Neural progenitor cell (in vitro differentiated cells): ENCODE measurements around the gene ZCRB1. TPM values are rescaled to one million over a fixed set of nuclear protein-coding genes. Genes with fewer than 3 reads are reported as not detected.

Experiments
- DNase-seq: peaks from one replicate; pipeline ENCODE4 v3.0.0-alpha.2; 2016; ENCODE audit warnings: low spot score
- H2AFZ ChIP-seq: fragments of 200-600 bp; sonication (generic); replicated peaks from 2 replicates; pipeline ENCODE4 v1.6.1; 2016; ENCODE audit warnings: antibody characterized with exemption
- H3F3A ChIP-seq: fragments of 200-600 bp; sonication (generic); 2 replicates; pipeline ENCODE4 v1.6.1; 2016; ENCODE audit warnings: antibody characterized with exemption, low read depth
- H3K27ac ChIP-seq: fragments of 200-600 bp; sonication (generic); 2 replicates; pipeline ENCODE4 v1.5.1; 2016; ENCODE audit warnings: mild to moderate bottlenecking
- H3K27me3 ChIP-seq: fragments of 200-600 bp; sonication (generic); 2 replicates; pipeline ENCODE4 v1.6.1; 2016; ENCODE audit warnings: mild to moderate bottlenecking, moderate library complexity
- H3K36me3 ChIP-seq: fragments of 200-600 bp; sonication (generic); 2 replicates; pipeline ENCODE4 v1.5.1; 2016
- H3K4me1 ChIP-seq: fragments of 200-600 bp; sonication (generic); 2 replicates; pipeline ENCODE4 v1.6.1; 2016; ENCODE audit warnings: mixed run types
- H3K4me2 ChIP-seq: fragments of 200-600 bp; sonication (generic); 2 replicates; pipeline ENCODE4 v1.6.1; 2016
- H3K4me3 ChIP-seq: fragments of 200-600 bp; sonication (generic); 2 replicates; pipeline ENCODE4 v1.5.1; 2016
- H3K79me2 ChIP-seq: fragments of 200-600 bp; sonication (generic); 2 replicates; pipeline ENCODE4 v1.6.1; 2016; ENCODE audit warnings: low read depth
- H3K9ac ChIP-seq: fragments of 200-600 bp; sonication (generic); 2 replicates; pipeline ENCODE4 v1.6.1; 2016
- H3K9me3 ChIP-seq: fragments of 200-600 bp; sonication (generic); 2 replicates; pipeline ENCODE4 v1.5.1; 2016; ENCODE audit warnings: low read depth
- H4K20me1 ChIP-seq: fragments of 200-600 bp; sonication (generic); 2 replicates; pipeline ENCODE4 v1.6.1; 2016; ENCODE audit warnings: low read depth
- H3K27ac Mint-ChIP-seq: 3 replicates; pipeline ENCODE4 v1.8.0; 2021; ENCODE audit warnings: mixed read lengths
- H3K27me3 Mint-ChIP-seq: 2 replicates; pipeline ENCODE4 v1.8.0; 2022; ENCODE audit warnings: low read depth, mild to moderate bottlenecking, inconsistent platforms, moderate library complexity, mixed read lengths; ENCODE audit not compliant: insufficient read depth
- H3K36me3 Mint-ChIP-seq: 3 replicates; pipeline ENCODE4 v1.8.0; 2021; ENCODE audit warnings: mixed read lengths
- H3K4me1 Mint-ChIP-seq: 3 replicates; pipeline ENCODE4 v1.8.0; 2021; ENCODE audit warnings: mixed read lengths
- H3K4me3 Mint-ChIP-seq: 3 replicates; pipeline ENCODE4 v1.8.0; 2021; ENCODE audit warnings: mild to moderate bottlenecking, moderate library complexity, mixed read lengths
- H3K9me3 Mint-ChIP-seq: 3 replicates; pipeline ENCODE4 v1.8.0; 2020; ENCODE audit warnings: mixed read lengths
- EZH2 ChIP-seq: fragments of 200-600 bp; sonication (generic); IDR thresholded peaks from 2 replicates; pipeline ENCODE4 v1.6.1; 2017; ENCODE audit warnings: antibody characterized with exemption, mild to moderate bottlenecking, moderate library complexity
- EZH2phosphoT487 ChIP-seq: fragments of 200-600 bp; sonication (generic); IDR thresholded peaks from 2 replicates; pipeline ENCODE4 v1.6.1; 2017; ENCODE audit warnings: antibody characterized with exemption
- total RNA-seq: library from RNA; depleted of rRNA; stranded (reverse); fragments of >200 nt; gene quantifications from 2 replicates; pipeline ENCODE4 v1.2.3, GENCODE V29; 2015; ENCODE audit warnings: low replicate concordance
- TF ChIP-seq, protein P1 (sequence below): fragments of 200-600 bp; sonication (generic); IDR thresholded peaks from 2 replicates; pipeline ENCODE4 v1.5.1; 2017; ENCODE audit warnings: antibody characterized with exemption, mild to moderate bottlenecking

The ZCRB1 gene
- total RNA-seq, 1 donor from 2014 or later = 84.7 TPM

- Mint-ChIP-seq H3K9me3 (no peaks in the 10 kb centered on the region), H3K27ac (no peak overlapping the region), H3K4me1 (peaks cover 17% of the 10 kb centered on the region), H3K36me3 (peaks cover 7% of the 10 kb centered on the region), H3K27me3 (no peaks in the 10 kb centered on the region), H3K4me3 (no peak overlapping the region)
- H3K4me1 ChIP-seq = peaks cover 13% of the 10 kb centered on the region
- TF ChIP-seq, protein P1, sequence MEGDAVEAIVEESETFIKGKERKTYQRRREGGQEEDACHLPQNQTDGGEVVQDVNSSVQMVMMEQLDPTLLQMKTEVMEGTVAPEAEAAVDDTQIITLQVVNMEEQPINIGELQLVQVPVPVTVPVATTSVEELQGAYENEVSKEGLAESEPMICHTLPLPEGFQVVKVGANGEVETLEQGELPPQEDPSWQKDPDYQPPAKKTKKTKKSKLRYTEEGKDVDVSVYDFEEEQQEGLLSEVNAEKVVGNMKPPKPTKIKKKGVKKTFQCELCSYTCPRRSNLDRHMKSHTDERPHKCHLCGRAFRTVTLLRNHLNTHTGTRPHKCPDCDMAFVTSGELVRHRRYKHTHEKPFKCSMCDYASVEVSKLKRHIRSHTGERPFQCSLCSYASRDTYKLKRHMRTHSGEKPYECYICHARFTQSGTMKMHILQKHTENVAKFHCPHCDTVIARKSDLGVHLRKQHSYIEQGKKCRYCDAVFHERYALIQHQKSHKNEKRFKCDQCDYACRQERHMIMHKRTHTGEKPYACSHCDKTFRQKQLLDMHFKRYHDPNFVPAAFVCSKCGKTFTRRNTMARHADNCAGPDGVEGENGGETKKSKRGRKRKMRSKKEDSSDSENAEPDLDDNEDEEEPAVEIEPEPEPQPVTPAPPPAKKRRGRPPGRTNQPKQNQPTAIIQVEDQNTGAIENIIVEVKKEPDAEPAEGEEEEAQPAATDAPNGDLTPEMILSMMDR = no peak
- no peak for TF ChIP-seq EZH2phosphoT487
- no peak for TF ChIP-seq EZH2
- H3K4me2 ChIP-seq = no peak overlapping the region
- H3K27me3 ChIP-seq = no peaks in the 10 kb centered on the region
- peaks cover 10% of the 10 kb centered on the region for H4K20me1 ChIP-seq
- no peaks in the 10 kb centered on the region for H3K9me3 ChIP-seq
- peaks cover 33% of the 10 kb centered on the region for H3K79me2 ChIP-seq
- no peak overlapping the region for H3K27ac ChIP-seq
- peaks cover 6% of the 10 kb centered on the region for H3F3A ChIP-seq
- H3K4me3 ChIP-seq = no peak overlapping the region
- DNase-seq = no peak
- H2AFZ ChIP-seq = no peak overlapping the region
- peaks cover 14% of the 10 kb centered on the region for H3K36me3 ChIP-seq
- H3K9ac ChIP-seq = no peak overlapping the region
Measured at GRCh38 chr12:42322567-42322966, 3.3 kb downstream of the ZCRB1 start.

GRCh38 chr12:42320796-42321195, 5.1 kb downstream of the ZCRB1 start:
- H4K20me1 ChIP-seq = no peaks in the 10 kb centered on the region
- H3K27ac Mint-ChIP-seq = no peak overlapping the region
- no peaks in the 10 kb centered on the region for H3K27me3 Mint-ChIP-seq
- TF ChIP-seq, protein P1 = no peak
- TF ChIP-seq EZH2phosphoT487 (no peak), EZH2 (no peak)
- H3K4me1 ChIP-seq = peaks cover 6% of the 10 kb centered on the region
- no peak overlapping the region for H3K4me2 ChIP-seq
- no peak for DNase-seq
- no peaks in the 10 kb centered on the region for H3K27me3 ChIP-seq
- no peak overlapping the region for H3K4me3 Mint-ChIP-seq
- no peaks in the 10 kb centered on the region for H3K9me3 Mint-ChIP-seq
- H3K4me1 Mint-ChIP-seq = peaks cover 7% of the 10 kb centered on the region
- no peak overlapping the region for H3K4me3 ChIP-seq
- peaks cover 19% of the 10 kb centered on the region for H3K36me3 ChIP-seq
- H3K9ac ChIP-seq = no peak overlapping the region
- peaks cover 16% of the 10 kb centered on the region for H3K79me2 ChIP-seq
- no peaks in the 10 kb centered on the region for H3K9me3 ChIP-seq
- peaks cover 6% of the 10 kb centered on the region for H3F3A ChIP-seq
- H3K27ac ChIP-seq = no peak overlapping the region
- peaks cover 7% of the 10 kb centered on the region for H3K36me3 Mint-ChIP-seq
- H2AFZ ChIP-seq = no peak overlapping the region

DNA sequence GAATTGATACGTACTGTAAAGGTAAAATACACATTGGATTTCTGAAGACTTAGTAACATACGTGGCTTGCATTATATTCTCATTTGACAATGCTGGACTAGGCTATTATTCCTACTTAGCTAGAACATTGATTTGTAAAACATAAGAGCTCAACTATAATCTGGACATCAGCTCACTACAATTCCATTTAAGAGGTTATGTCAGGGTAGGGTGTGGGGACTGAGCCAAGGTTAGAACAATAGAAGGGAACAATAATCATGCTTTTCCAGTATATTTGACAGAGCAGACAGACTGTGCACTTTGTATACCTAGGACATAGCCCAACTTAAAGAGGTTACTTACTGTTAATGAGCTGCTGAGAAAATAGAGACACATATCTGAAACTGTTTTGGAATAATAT, 10.8 kb downstream of the ZCRB1 start:
- Histone ChIP-seq H3K36me3 (peaks cover 14% of the 10 kb centered on the region), H3K27me3 (no peaks in the 10 kb centered on the region), H3K4me1 (no peaks in the 10 kb centered on the region), H2AFZ (no peak overlapping the region), H3K27ac (no peak overlapping the region), H3K9ac (no peak overlapping the region), H3K4me2 (no peak overlapping the region), H3K9me3 (no peaks in the 10 kb centered on the region), H3K4me3 (no peak overlapping the region), H4K20me1 (no peaks in the 10 kb centered on the region), H3F3A (no peaks in the 10 kb centered on the region), H3K79me2 (no peaks in the 10 kb centered on the region)
- no peak for DNase-seq
- Mint-ChIP-seq H3K4me3 (no peak overlapping the region), H3K27me3 (no peaks in the 10 kb centered on the region), H3K4me1 (no peaks in the 10 kb centered on the region), H3K36me3 (peaks cover 7% of the 10 kb centered on the region), H3K9me3 (no peaks in the 10 kb centered on the region), H3K27ac (no peak overlapping the region)
- TF ChIP-seq, protein P1 = no peak
- TF ChIP-seq EZH2phosphoT487 (no peak), EZH2 (no peak)
